GM12873 (cell line): Measurements from ENCODE around the gene CCDC159.

Source experiments
- TF ChIP-seq, protein P1 (sequence below): IDR thresholded peaks from 2 replicates; pipeline ENCODE4 v1.5.1; 2012; ENCODE audit warnings: low read depth, mild to moderate bottlenecking, moderate library complexity, low read length, control low read depth; ENCODE audit not compliant: insufficient read depth; ENCODE audit errors: missing control alignments

The CCDC159 gene

DNA sequence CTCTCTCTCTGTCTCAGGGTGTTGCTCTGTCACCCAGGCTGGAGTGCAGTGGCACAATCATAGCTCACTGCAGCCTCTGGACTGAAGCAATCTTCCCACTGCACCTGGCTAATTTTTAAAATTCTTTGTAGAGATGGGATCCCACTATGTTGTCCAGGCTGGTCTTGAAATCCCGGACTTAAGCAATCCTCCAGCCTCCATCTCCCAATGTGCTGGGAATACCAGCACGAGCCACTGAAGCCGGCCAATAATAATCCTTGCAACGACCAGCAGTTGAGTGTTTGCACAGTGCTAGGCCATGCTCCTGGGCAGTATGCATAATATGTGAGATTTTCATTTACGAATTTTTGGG lies 38.4 kb downstream of the CCDC159 start:
- TF ChIP-seq, protein P1, sequence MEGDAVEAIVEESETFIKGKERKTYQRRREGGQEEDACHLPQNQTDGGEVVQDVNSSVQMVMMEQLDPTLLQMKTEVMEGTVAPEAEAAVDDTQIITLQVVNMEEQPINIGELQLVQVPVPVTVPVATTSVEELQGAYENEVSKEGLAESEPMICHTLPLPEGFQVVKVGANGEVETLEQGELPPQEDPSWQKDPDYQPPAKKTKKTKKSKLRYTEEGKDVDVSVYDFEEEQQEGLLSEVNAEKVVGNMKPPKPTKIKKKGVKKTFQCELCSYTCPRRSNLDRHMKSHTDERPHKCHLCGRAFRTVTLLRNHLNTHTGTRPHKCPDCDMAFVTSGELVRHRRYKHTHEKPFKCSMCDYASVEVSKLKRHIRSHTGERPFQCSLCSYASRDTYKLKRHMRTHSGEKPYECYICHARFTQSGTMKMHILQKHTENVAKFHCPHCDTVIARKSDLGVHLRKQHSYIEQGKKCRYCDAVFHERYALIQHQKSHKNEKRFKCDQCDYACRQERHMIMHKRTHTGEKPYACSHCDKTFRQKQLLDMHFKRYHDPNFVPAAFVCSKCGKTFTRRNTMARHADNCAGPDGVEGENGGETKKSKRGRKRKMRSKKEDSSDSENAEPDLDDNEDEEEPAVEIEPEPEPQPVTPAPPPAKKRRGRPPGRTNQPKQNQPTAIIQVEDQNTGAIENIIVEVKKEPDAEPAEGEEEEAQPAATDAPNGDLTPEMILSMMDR, result no peak

DNA sequence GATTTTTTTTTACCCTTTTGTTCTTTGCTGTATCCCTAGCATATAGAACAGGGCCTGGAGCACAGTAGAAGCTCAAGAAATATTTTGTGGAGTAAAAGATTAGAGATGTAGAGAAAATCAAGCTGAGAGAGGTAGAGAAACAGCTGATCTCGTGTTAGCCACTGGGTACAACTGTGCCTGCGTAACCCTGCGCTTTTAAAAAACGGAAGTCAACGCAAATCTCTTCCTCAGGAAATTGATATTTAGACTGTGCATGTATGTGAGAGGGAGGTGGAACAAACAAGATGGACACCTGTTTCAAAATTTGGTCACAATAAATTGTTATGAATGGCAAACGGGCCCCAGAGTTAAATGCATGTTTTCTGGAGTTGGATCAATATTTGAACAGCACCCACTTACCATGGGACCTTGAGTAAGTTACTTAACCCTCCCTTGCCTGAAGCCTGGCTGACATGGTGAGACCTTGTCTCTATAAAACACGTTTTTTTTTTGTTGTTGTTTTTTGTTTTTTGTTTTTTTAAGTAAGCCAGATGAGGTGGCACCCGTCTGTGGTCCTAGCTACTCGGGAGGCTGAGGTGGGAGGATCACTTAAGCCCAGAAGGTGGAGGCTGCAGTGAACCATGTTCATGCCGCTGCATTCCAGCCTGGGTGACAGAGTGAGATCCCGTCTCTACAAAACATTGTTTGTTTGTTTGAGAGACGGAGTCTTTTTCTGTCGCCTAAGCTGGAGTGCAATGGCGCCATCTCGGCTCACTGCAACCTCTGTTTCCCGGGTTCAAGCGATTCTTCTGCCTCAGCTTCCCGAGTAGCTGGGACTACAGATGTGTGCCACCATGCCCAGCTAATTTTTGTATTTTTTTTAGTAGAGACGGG lies 41.1 kb downstream of the CCDC159 start:
- TF ChIP-seq, protein P1, result no peak

DNA sequence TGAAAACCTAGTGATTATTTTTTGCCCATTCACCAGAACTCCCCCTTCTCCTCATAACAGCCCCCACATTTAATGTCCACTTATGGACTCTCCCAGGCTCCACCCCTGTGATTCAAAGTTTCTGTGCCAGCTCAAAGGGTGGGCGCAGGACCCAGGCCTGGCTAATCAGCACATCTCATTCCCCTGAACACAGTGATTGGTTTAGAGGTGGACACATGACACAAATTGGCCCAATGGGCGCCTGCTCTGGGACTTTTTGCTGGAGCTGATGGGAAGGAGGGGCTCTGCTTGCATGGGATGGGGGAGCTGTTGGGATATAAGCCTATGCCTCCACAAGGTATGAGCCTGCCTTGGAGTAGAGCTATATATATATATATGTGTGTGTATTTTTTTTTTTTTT lies 44.0 kb downstream of the CCDC159 start:
- TF ChIP-seq, protein P1, result no peak

DNA sequence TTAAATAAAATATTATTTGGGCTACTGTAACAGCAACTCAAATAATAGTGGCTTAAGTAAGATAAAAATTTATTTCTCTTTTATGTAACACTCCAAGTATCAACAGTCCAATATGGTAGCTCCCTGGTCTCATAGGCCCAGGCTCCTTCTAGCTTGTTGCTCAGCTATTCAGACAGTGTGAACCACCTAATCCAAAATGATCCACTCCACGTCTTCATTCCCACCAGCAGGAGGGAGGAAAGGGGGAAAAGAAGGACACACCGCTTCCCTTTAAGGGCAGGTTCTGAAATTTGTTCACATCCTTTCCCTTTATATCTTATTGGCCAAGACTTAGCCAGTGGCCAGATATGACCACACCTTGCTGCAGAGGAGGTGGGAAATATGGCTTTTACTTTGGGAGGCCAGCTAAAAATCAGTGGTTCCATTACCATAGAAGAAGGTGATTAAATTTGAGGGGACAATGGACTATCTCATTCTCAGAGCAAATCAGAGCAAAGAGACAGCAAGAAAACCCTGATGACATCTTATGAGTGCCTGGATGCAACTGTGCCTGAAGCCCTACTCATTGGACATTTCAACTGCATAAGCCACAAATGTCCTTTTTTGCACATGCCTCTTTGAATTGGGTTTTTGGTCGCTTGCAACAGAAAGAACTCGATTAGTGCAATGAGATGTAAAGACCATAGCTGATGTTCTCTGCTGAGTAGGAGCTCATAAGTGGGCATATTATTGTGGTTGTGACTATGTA lies 44.8 kb downstream of the CCDC159 start:
- TF ChIP-seq, protein P1, result no peak

DNA sequence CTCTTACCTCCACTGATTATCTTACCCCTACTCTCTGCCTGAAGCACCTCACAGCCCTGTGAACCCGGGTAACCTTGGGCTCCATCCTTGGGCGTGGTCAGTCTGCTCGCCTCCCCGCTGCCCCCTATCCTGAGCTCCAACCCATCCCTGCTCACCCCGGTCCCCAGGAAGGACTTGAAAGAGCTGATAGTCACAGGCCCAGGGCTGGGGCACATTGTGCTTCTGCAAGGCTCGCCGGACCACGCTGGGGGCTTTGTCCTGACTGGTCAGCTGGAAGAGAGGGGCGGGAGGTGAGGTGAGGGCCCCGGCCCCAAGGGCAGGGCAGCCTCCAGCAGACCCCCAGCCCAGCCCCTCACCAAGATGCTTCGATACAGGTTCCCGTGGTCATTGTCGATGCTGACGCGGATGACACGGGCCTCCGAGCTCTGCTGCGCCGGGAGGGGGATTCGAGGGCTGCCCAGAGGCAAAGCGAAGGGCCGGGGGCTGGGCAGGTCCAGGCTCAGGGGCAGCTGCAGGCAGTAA lies 50.8 kb downstream of the CCDC159 start:
- TF ChIP-seq, protein P1, result no peak

DNA sequence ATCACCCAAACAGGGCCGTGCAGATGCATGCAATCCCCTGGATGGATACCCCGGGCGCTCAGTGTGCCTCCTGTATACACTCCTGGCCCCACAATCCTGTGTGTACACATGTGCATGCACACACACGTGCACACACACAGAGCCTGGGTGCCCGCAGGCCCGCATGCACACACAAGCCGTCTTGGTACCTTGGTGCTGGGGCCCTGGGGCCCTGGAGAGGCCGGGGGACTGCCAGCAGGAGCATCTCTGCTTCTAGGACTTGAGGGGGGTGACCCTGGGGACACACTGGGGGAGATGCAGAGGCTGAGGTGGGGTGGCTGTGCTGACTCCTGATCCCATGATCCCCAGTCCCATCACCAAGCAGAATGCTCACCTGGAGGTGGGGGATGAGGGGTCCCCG lies 53.3 kb downstream of the CCDC159 start:
- TF ChIP-seq, protein P1, result no peak

DNA sequence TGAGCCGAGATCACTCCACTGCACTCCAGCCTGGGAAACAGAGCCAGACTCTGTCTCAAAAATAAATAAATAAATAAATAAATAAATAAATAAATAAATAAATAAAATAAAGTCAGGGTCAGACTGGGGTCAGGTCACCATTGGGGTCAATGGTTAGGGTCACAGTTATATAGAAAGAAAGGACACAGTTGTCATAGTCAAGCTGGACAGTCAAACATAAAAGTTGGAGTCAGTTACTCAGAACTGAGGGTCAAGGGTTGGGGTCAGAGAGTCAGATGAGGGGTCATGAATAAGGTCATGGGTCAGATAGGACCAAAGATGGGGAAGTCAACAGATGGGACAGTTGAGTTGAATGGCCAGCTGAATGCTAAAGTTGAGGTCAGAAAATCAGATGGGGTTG lies 54.5 kb downstream of the CCDC159 start:
- TF ChIP-seq, protein P1, result no peak
